H9 (cell line): ENCODE data around the gene VSIR. TPM values are rescaled to one million over a fixed set of nuclear protein-coding genes. Genes with fewer than 3 reads are reported as not detected.

Experiments used
- DNase-seq: peaks from one replicate; pipeline ENCODE4 v3.0.0-alpha.2; 2017
- H2AFZ ChIP-seq: one replicate; pipeline ENCODE4 v1.6.1; 2013; ENCODE audit warnings: mild to moderate bottlenecking, low read length, control low read depth, moderate library complexity
- H2AK5ac ChIP-seq: 2 replicates; pipeline ENCODE4 v1.6.1; 2013; ENCODE audit warnings: low read length, control low read depth, mixed read lengths; ENCODE audit not compliant: insufficient read length
- H2BK120ac ChIP-seq: one replicate; pipeline ENCODE4 v1.6.1; 2013; ENCODE audit warnings: low read depth, mild to moderate bottlenecking, low read length, control low read depth, inconsistent platforms; ENCODE audit not compliant: poor library complexity, severe bottlenecking
- H2BK12ac ChIP-seq: 2 replicates; pipeline ENCODE4 v1.6.1; 2013; ENCODE audit warnings: low read length, control low read depth, mixed read lengths, low read depth; ENCODE audit not compliant: insufficient read length
- H2BK15ac ChIP-seq: 2 replicates; pipeline ENCODE4 v1.6.1; 2013; ENCODE audit warnings: low read depth, low read length, control low read depth
- H2BK20ac ChIP-seq: one replicate; pipeline ENCODE4 v1.6.1; 2013; ENCODE audit warnings: low read depth, mild to moderate bottlenecking, low read length, control low read depth, inconsistent platforms; ENCODE audit not compliant: poor library complexity, severe bottlenecking
- H2BK5ac ChIP-seq: 2 replicates; pipeline ENCODE4 v1.6.1; 2013; ENCODE audit warnings: low read length, control low read depth, mixed read lengths; ENCODE audit not compliant: insufficient read length
- H3K14ac ChIP-seq: 2 replicates; pipeline ENCODE4 v1.6.1; 2013; ENCODE audit warnings: low read length, control low read depth; ENCODE audit not compliant: insufficient read depth
- H3K18ac ChIP-seq: 2 replicates; pipeline ENCODE4 v1.6.1; 2013; ENCODE audit warnings: low read depth, mild to moderate bottlenecking, mixed read lengths, low read length, control low read depth; ENCODE audit not compliant: insufficient read length
- H3K23ac ChIP-seq: 2 replicates; pipeline ENCODE4 v1.6.1; 2013; ENCODE audit warnings: low read length, control low read depth, mixed read lengths, low read depth; ENCODE audit not compliant: insufficient read length
- H3K23me2 ChIP-seq: 2 replicates; pipeline ENCODE4 v1.6.1; 2013; ENCODE audit warnings: low read depth, mild to moderate bottlenecking, mixed read lengths, low read length, control low read depth; ENCODE audit not compliant: insufficient read length, poor library complexity, severe bottlenecking
- H3K27ac ChIP-seq: 2 replicates; pipeline ENCODE4 v1.5.1; 2013; ENCODE audit warnings: low read length, control low read depth, mixed read lengths, low read depth; ENCODE audit not compliant: insufficient read length
- H3K27me3 ChIP-seq: 2 replicates; pipeline ENCODE4 v1.6.1; 2013; ENCODE audit warnings: low read length, control low read depth, inconsistent platforms; ENCODE audit not compliant: insufficient read depth
- H3K4ac ChIP-seq: 2 replicates; pipeline ENCODE4 v1.6.1; 2013; ENCODE audit warnings: low read depth, mild to moderate bottlenecking, control low read depth, inconsistent platforms, low read length, moderate library complexity
- H3K4me1 ChIP-seq: 2 replicates; pipeline ENCODE4 v1.6.1; 2013; ENCODE audit warnings: low read length, control low read depth, inconsistent platforms; ENCODE audit not compliant: insufficient read depth
- H3K4me2 ChIP-seq: 2 replicates; pipeline ENCODE4 v1.6.1; 2013; ENCODE audit warnings: low read length, control low read depth, mixed read lengths; ENCODE audit not compliant: insufficient read length, insufficient read depth
- H3K56ac ChIP-seq: 2 replicates; pipeline ENCODE4 v1.6.1; 2013; ENCODE audit warnings: low read depth, mild to moderate bottlenecking, mixed read lengths, low read length, control low read depth; ENCODE audit not compliant: insufficient read length
- H3K79me1 ChIP-seq: 2 replicates; pipeline ENCODE4 v1.6.1; 2013; ENCODE audit warnings: low read depth, mild to moderate bottlenecking, moderate library complexity, low read length, control low read depth, inconsistent platforms; ENCODE audit not compliant: insufficient read depth, poor library complexity, severe bottlenecking
- H3K79me2 ChIP-seq: 2 replicates; pipeline ENCODE4 v1.6.1; 2013; ENCODE audit warnings: low read length, control low read depth, inconsistent platforms; ENCODE audit not compliant: insufficient read depth
- H3K9ac ChIP-seq: 2 replicates; pipeline ENCODE4 v1.6.1; 2013; ENCODE audit warnings: low read length, control low read depth, mixed read lengths; ENCODE audit not compliant: insufficient read length; ENCODE audit errors: extremely low read depth
- H3K9me3 ChIP-seq: one replicate; pipeline ENCODE4 v1.6.1; 2013; ENCODE audit warnings: low read depth, low read length, inconsistent platforms; ENCODE audit not compliant: control insufficient read depth
- H3T11ph ChIP-seq: one replicate; pipeline ENCODE4 v1.6.1; 2013; ENCODE audit warnings: mild to moderate bottlenecking, low read length, control low read depth, inconsistent platforms
- H4K20me1 ChIP-seq: one replicate; pipeline ENCODE4 v1.6.1; 2013; ENCODE audit not compliant: control insufficient read depth, insufficient read length, insufficient read depth
- H4K5ac ChIP-seq: 2 replicates; pipeline ENCODE4 v1.6.1; 2013; ENCODE audit warnings: low read depth, mild to moderate bottlenecking, mixed read lengths, low read length, control low read depth; ENCODE audit not compliant: insufficient read length
- H4K8ac ChIP-seq: replicated peaks from 2 replicates; pipeline ENCODE4 v1.6.1; 2013; ENCODE audit warnings: low read length, control low read depth, mixed read lengths, low read depth; ENCODE audit not compliant: insufficient read length
- H4K91ac ChIP-seq: 2 replicates; pipeline ENCODE4 v1.6.1; 2013; ENCODE audit warnings: low read depth, mild to moderate bottlenecking, moderate library complexity, mixed read lengths, low read length, control low read depth; ENCODE audit not compliant: insufficient read length
- H3K27ac Mint-ChIP-seq, 3 experiments: 2 replicates in 2 of 3; 3 replicates in 1 of 3; pipeline ENCODE4 v1.8.0; 2020 to 2021; ENCODE audit warnings: mixed read lengths in 3 of 3, mild to moderate bottlenecking in 1 of 3, moderate library complexity in 1 of 3
- H3K27me3 Mint-ChIP-seq: 2 replicates; pipeline ENCODE4 v1.8.0; 2021; ENCODE audit warnings: low read depth, mild to moderate bottlenecking, moderate library complexity, mixed read lengths
- H3K36me3 Mint-ChIP-seq, 3 experiments: 2 replicates in 2 of 3; 3 replicates in 1 of 3; pipeline ENCODE4 v1.8.0; 2020 to 2021; ENCODE audit warnings: low read depth in 3 of 3, mixed read lengths in 3 of 3; ENCODE audit not compliant: insufficient read depth in 1 of 3
- H3K4me1 Mint-ChIP-seq, 2 experiments: 2 replicates each; pipeline ENCODE4 v1.8.0; 2020; ENCODE audit warnings: mixed read lengths in 2 of 2
- H3K4me3 Mint-ChIP-seq, 2 experiments: 2 replicates in 1 of 2; 3 replicates in 1 of 2; pipeline ENCODE4 v1.8.0; 2020 to 2021; ENCODE audit warnings: mild to moderate bottlenecking in 2 of 2, mixed read lengths in 2 of 2, moderate library complexity in 1 of 2
- H3K9me3 Mint-ChIP-seq, 2 experiments: 2 replicates in 1 of 2; 3 replicates in 1 of 2; pipeline ENCODE4 v1.8.0; 2020; ENCODE audit warnings: mild to moderate bottlenecking in 2 of 2, mixed read lengths in 2 of 2, moderate library complexity in 1 of 2
- WGBS: extraction: QIAGEN DNeasy Blood & Tissue Kit; methylation state at CpG from one replicate; pipeline ENCODE4 v1.1.7; 2013; ENCODE audit warnings: missing lambda C conversion rate, low lambda C conversion rate, mixed read lengths; ENCODE audit not compliant: insufficient read length; ENCODE audit errors: extremely low coverage; 5-methylcytosine and 5-hydroxymethylcytosine counted together
- total RNA-seq: library from RNA; stranded (reverse); gene quantifications from 2 replicates; pipeline ENCODE4 v1.2.1, GENCODE V29; 2021
- TF ChIP-seq, protein P1 (sequence below): fragments of 200-600 bp; sonication (generic); conservative IDR thresholded peaks from 3 replicates; pipeline ENCODE4 v1.8.0; 2021; ENCODE audit warnings: antibody characterized with exemption, mild to moderate bottlenecking

Gene VSIR
- total RNA-seq, 1 experiment from 2014 or later, result 0.11 TPM

GRCh38 chr10:71796749-71797405 lies 23.6 kb upstream of the VSIR start:
- no peak overlapping the region for H3K4ac ChIP-seq
- H3K4me1 ChIP-seq, result no peaks in the 10 kb centered on the region
- Mint-ChIP-seq H3K27ac (no peak overlapping the region), H3K36me3 (no peaks in the 10 kb centered on the region), H3K4me1 (peaks cover 0 to 3% of the 10 kb centered on the region in 2 experiments; a peak in 1 of 4 replicates), H3K9me3 (no peaks in the 10 kb centered on the region; a peak in 1 of 5 replicates), H3K4me3 (no peak overlapping the region), H3K27me3 (peaks cover 8% of the 10 kb centered on the region)
- no peak overlapping the region for H3K4me2 ChIP-seq
- H2BK5ac ChIP-seq, result no peak overlapping the region
- no peak overlapping the region for H3K27ac ChIP-seq
- H4K91ac ChIP-seq, result no peak overlapping the region
- no peak overlapping the region for H3K56ac ChIP-seq
- no CpG with 5 or more reads among the region's 7 CpGs for WGBS
- H2BK120ac ChIP-seq, result no peak overlapping the region
- TF ChIP-seq, protein P1, sequence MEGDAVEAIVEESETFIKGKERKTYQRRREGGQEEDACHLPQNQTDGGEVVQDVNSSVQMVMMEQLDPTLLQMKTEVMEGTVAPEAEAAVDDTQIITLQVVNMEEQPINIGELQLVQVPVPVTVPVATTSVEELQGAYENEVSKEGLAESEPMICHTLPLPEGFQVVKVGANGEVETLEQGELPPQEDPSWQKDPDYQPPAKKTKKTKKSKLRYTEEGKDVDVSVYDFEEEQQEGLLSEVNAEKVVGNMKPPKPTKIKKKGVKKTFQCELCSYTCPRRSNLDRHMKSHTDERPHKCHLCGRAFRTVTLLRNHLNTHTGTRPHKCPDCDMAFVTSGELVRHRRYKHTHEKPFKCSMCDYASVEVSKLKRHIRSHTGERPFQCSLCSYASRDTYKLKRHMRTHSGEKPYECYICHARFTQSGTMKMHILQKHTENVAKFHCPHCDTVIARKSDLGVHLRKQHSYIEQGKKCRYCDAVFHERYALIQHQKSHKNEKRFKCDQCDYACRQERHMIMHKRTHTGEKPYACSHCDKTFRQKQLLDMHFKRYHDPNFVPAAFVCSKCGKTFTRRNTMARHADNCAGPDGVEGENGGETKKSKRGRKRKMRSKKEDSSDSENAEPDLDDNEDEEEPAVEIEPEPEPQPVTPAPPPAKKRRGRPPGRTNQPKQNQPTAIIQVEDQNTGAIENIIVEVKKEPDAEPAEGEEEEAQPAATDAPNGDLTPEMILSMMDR, result no peak
- no peak overlapping the region for H3K18ac ChIP-seq
- no peaks in the 10 kb centered on the region for H3K9me3 ChIP-seq
- no peak overlapping the region for H3K14ac ChIP-seq
- H3K23ac ChIP-seq, result no peak overlapping the region
- DNase-seq, result peak; percentile 56
- H2AFZ ChIP-seq, result no peak overlapping the region
- 0 out of 2 replicates have a peak, but pooled peaks cover 2% of the 10 kb centered on the region for H3K27me3 ChIP-seq
- H2BK12ac ChIP-seq, result no peak overlapping the region
- H3K79me2 ChIP-seq, result no peaks in the 10 kb centered on the region
- H3K23me2 ChIP-seq, result no peaks in the 10 kb centered on the region
- H4K20me1 ChIP-seq, result no peaks in the 10 kb centered on the region
- H3K79me1 ChIP-seq, result no peaks in the 10 kb centered on the region
- H2AK5ac ChIP-seq, result no peak overlapping the region
- H4K8ac ChIP-seq, result no peak overlapping the region
- H4K5ac ChIP-seq, result no peak overlapping the region
- H2BK20ac ChIP-seq, result no peak overlapping the region
- no peak overlapping the region for H3K9ac ChIP-seq
- H3T11ph ChIP-seq, result no peak overlapping the region
- no peak overlapping the region for H2BK15ac ChIP-seq
